Femur (tissue), 1 donor: Measurements from ENCODE around the gene TTLL12.

Experiments used
- DNase-seq: peaks from one replicate; pipeline ENCODE4 v3.0.0-alpha.2; 2017

Gene TTLL12

DNA sequence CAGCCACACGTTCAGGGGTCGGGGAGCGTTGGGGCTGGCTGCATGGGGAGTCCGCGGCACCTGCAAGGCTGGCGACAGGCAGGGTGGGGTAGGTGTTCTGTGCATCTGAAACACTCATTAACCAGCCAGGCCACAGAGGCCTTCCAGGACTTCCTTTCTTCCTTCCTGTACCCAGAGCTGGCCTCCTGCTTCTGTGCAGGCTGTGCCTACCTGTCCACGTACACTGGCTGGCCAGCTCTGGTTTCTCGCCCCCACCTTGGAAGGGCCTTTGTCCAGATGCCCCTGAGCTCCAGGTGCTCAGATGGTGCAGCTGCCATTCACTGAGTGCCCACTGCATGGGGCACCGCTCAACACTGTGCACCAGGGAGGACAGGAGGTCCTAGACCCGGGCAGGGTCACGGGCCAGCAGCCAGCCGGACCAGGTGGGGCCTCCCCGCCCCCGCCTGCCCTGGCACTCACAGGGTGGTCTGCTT lies 15.9 kb downstream of the TTLL12 start:
- DNase-seq, result no peak

DNA sequence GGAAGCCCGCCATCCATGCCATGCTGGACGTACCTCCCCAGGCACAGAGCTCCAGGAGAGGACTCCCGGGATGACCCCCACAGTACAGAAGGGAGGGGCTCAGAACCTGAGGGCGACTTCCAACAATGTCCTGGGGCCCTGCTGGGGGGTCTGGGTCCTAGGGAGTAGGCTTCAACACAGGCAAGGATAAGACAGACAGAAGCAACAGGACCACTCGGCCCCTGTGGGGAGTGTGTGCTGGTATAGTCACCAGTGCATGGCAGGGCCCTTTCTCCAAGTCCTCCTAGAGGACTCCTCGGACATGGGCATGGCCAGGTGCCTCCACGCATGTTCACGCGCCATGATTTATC lies 16.8 kb downstream of the TTLL12 start:
- no peak for DNase-seq

DNA sequence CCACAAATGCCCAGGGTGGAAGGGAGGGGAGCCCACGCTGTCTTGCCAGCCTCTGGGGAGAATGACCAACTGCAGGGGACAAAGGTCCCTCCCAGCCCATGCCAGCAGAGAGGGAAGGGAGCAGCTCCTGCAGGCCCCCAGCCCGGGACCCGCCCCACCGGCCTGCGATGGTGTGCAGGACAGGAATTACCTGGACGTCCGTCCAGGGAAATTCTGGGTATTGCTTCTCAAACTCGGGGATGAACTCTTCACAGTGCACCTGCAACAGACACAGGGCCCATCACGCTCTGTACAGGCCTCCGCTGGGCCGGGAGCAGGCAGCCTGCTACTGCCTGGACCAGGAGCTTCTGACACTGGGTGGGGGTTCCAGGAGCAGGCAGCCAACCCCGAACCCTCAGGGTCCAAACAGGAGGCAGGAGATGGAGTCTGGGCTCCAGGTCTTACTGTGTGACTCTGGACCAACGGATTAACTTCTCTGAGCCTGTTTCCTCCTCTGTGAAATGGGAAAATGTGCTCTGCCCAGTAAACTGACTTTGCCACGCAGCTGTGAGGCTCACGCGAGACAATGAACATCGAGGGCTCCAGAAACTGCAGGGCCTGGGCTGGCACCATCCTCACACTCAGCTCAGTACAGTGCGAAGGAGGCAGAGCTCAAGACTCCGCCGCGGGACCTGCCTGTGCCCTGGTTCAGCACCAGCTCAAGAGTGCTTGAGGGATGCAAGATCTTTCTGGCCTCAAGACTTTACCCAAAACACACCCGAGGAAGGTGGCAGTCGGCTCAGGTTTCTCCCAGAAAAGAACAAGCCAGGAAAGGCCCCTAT lies 17.4 kb downstream of the TTLL12 start:
- DNase-seq, result no peak

DNA sequence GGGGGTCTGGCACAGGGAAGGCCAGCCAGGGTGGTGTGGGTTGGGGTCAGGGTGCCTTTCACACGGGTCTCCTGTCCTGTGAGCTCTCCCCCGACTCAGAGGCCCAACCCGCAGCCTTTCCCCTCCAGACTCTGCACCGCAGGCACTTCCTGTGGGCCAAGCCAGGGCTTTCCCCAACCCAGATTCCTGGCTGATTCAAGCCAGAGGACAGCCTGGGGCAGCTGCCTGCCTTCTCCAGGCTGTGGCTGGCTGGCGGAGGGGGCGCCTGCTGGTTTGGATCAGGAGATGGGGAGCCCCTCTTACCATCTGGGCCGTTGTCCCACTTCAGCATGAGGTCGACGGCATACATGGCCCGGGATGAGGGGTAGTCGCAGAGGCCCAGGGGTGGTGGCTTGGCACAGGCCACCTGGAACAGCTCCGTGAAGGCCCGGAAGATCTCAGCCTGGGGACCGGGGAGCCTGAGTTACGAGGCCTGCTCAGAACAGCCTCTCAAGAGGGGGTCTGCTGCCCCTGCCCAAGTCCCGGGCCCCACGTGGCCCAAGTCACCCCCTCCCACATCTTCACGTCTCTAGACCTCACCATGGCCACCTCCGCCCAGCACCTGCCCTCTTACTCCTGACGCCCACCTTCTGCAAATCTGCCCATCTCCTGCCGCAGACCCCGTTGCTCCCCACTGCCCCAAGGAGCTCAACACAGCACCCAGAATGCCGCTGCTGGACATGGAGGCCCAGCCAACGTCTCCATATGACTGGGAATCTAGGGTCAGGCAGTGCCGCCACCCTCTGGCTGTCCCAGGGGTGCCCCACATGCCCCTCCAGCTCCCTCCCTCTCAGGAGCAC lies 18.2 kb downstream of the TTLL12 start:
- peak; percentile 73 for DNase-seq

DNA sequence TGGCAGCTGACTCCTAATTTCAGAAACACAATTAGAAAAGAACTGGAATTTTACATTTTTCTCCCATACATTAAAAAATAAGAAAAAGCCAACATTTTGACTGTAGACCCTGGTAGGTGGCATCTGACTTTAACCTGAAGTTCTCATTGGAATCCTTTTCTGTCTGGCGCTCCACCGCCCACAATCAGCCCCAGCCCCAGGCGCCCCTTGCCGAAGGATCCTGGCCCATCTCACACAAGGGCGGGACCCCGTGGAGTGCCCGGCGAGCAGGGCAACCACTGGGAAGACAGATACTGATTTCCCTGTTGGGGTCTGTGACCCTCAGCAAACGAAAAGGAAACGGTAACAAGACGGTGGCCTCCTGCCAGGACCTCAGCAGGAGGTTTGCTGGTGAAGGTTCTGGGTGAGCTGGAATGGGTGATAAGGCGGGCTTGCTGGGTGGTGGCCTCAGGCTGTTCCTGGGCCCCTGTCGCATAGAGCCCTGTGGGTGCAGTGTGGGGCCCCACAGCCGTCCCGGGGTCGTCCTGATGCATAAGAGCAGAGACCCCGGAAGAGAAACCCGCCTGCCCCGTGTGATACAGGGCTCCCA lies 19.8 kb downstream of the TTLL12 start:
- DNase-seq, result no peak

DNA sequence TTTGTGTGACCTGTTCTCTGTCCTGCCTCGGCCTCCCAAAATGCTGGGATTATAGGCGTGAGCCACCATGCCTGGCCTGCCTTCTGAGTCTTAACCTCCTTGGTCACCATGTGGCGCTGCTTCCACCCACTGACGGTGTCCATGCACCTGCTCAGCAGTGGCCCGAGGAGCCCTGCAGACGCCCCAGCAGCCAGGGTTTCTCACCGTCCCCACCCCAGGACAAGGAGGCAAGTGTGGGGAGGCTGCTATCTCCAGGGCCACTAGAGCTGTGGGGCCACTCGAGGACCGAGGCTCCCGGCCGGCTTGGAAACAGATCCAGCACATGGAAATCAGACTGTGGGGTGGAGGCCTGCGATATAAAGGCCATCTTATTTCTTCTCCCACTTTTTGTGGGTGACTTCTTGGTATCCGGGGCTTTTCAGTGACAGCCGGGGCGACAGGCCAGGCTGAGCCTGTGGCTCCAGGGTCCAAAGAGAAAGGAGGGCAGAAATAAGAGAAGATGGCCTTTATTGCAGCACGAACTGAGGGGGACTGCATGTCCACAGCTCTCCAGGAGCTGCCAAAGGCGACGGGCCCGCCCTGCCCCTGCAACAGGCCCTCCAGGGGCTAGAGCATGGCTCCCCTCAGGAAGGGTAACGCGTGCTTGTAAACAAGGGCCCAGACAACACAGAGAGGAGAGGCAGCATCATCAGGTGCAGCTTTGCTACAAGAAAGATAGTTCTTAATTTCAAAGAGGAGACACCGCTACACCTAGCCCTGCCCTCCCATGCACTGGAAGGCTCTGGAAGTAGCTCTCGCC lies 20.6 kb downstream of the TTLL12 start:
- DNase-seq, result no peak

DNA sequence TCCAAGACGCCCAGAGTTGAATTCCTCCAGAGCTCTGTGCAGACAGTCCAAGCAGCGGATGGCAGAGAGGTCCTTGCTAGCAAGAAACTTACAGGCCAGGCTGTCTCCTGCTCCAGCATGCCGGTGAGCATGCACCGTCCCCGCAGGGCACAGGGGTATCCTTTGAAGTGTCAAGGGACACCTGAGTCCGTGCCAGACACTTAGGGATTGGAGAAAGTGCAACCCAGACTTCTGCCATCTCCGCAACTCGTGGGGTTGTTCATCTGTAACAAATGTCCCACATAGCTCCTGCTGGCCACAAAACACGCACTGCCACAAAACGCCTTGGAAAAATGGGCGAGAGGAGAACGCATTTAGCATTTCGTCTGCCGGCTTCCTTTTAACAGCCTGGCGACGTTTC lies 22.3 kb downstream of the TTLL12 start:
- no peak for DNase-seq

DNA sequence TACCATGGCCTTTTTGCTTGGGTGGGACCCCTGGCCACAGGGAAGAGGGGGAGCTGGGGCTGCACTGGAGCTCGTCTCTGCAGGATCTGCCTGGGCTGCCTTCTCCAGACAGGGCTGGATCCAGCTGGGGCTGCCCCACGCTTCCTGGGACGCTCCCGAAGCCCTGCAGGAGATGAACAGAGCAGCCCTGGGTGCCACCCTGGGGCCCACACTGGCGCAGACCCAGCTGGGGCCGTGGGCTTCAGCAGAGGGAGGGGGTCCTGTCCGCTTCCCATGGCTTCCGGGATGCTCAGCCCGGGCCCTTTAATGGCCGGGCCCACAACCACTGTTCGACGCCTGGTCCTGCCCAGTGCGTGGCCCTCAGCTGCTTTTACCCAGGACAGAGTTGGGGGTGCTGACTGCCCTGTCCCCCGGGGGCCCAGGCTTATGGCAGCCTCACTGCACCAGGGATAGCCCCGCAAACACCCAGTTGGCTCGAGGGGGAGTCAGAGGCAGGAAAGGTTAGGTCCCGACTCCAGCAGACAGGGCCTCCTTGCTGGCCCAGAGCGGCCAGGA lies 23.6 kb downstream of the TTLL12 start:
- DNase-seq, result no peak

DNA sequence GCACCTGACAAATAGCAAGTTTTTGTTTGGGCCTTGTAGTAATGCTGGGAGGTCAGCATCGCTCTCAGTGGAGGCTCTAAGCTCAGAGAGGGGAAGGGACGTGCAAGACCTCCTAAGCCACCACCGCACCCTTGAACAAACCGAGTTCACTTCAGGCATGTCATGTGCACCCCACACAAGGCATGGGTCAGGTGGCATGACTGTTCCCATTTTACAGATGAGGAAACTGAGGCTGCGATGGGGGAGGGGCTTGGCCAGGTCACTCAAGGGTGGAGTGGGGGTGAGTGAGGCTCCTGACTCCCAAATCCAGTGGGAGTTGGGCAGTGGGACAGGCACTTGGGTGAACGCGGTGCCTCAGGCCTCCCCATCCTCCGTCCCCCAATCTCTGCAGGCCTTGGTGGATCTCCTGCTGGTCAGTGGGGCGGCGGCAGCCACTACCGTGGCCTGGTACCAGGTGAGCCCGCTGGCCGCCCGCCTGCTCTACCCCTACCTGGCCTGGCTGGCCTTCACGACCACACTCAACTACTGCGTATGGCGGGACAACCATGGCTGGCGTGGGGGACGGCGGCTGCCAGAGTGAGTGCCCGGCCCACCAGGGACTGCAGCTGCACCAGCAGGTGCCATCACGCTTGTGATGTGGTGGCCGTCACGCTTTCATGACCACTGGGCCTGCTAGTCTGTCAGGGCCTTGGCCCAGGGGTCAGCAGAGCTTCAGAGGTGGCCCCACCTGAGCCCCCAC lies 24.4 kb downstream of the TTLL12 start:
- DNase-seq, result no peak

DNA sequence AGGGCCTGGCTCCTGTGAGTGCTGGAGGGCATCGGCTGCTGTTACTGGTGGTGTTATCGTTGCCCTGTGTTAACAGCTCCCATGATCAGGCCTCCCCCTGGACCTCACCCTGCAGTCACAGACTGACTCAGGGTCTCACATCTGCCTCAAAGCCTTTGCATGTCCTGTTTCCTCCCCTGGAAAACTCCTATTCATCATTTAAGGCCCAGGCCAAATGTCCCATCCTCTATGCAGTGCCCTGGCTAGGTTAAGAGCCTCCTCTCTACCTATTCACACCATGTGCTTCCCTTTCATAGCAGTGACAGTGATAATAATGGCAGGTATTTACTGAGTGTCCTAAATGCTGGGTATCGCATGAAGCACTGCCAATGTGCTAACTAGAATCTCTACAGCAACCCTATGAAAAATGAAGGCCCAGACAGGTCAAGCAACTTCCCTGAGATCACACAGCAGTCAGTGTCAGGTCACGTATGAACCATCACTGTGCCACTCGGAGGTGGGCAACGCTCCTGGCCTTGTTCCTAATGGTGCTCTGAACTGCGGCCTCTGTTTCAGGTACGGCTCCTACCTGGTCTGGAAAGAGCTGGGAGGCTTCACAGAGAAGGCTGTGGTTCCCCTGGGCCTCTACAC lies 26.3 kb downstream of the TTLL12 start:
- DNase-seq, result no peak

DNA sequence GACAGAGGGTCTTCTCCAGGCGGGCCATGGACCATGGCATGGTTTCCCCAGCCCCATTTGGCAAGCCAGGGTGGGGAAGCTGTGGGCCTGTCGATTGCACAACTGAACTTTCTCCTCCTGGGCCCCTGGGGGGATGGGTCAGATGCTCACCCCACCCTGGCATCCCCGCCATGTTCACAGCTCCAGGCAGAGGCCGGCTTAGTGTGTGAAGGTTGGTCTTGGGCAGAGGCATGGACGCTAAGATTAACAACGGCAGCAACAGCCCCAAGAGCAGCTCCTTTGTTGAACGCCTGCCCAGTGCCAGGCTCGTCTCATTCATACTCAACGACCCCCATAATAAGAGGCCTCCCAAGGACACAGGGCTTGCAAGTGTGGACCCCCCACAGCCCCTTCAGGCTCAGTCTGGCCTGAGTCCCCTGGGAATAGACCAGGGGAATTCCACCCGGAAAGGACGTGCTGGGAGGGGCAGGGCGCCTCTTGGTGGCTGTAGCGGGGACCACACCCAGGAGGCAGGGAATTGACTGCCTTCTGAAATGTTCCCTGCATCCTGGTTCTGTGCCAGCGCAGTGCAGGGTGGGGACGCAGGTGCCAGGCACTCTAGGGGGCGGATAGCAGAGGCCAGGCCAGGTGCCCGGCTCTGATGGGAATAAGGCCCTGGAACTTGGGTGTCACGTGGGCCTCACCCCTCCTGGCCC lies 27.3 kb downstream of the TTLL12 start:
- no peak for DNase-seq

DNA sequence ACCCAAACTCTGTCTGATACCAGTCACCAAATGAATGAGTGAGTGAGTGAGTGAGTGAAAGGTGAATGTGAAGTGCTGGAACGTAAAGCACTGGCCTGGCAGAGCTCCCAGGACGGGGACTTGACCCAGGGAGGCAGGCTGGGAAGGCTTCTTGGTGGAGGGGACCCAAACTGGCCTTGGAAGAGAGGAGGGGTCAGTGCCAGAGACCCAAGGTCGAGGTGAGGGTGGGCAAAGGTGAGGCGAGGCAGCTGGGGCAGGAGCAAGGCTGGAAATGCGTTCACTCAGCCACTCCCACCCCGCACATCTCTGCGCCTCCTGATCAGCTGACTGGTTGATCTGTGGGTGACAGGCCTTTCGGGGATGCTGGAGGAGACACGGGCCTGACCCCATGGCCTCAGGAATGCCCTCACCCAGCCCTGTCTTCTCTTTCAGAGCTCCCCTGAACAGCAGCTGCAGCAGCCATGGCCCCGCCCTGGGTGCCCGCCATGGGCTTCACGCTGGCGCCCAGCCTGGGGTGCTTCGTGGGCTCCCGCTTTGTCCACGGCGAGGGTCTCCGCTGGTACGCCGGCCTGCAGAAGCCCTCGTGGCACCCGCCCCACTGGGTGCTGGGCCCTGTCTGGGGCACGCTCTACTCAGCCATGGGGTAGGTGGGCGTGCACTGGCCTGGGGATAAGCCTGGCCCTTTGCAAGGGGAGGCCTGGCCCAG lies 28.0 kb downstream of the TTLL12 start:
- no peak for DNase-seq

DNA sequence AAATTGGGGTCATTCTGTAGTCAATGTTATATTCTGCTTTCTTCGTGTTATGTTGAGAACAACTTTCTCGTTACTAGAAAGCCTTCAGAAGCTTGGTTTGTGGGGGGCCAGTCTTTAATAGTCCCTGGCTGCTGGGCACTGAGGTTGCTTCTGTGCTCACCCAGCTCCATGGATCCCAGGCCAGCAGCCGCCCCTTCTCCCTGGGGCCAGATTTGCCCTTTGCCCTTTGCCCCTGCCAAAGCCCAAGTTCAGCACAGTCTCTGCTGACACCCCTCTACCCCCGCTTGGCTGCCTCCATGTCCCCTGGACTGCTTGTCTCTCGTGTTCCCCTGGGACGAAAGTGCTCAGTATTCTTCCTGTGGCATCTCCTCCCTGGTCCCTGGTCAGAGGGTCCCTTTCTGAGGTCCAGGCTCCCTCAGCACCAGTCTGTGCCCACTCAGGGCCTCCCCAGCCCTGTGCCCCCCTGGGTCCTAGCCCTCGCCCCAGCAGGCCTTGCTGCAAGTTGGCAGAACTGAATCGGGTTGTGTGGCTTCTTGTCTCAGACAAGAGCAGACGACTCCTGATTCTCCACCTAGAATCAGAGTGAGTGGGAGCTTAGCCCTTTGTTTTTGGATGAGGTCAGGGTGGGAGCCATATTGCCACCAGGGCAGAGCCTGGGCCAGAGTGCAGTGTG lies 28.9 kb downstream of the TTLL12 start:
- no peak for DNase-seq

DNA sequence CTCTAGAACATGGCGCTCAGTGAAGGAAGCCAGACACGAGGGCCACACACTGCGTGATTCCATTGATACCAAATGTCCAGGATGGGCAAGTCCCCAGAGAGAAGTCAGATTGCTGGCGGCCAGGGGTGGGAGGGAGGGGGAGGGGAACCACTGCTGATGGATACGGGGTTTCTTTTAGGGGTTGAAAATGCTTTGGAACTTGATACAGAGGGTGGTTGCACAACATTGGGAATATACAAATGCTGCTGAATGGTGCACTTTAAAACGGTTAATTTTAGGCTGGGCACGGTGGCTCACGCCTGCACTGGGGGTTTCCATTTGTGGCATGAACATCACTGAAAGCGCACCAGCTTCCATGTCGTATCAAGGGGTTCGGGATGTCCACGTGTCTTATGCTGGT lies 30.5 kb downstream of the TTLL12 start:
- no peak for DNase-seq

DNA sequence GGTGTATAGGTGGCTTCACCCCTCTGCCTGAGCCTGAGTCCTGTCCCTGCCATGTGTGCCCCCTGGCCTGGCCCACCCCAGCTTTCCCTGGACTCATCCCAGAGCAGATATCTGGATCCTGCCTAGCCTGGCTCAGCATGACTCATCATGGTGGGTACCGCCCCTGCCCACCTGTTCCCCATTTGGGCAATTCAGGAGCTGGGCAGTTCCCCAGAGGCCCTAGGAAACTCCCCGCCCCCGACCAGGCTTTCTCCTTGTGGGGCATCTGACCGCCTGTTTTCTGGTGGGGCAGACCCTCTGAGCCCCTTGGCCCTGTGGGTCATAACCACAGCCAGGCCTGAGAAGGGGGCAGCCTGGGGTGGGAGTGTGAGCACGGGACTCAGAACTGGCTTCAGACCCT lies 31.1 kb downstream of the TTLL12 start:
- DNase-seq, result no peak

DNA sequence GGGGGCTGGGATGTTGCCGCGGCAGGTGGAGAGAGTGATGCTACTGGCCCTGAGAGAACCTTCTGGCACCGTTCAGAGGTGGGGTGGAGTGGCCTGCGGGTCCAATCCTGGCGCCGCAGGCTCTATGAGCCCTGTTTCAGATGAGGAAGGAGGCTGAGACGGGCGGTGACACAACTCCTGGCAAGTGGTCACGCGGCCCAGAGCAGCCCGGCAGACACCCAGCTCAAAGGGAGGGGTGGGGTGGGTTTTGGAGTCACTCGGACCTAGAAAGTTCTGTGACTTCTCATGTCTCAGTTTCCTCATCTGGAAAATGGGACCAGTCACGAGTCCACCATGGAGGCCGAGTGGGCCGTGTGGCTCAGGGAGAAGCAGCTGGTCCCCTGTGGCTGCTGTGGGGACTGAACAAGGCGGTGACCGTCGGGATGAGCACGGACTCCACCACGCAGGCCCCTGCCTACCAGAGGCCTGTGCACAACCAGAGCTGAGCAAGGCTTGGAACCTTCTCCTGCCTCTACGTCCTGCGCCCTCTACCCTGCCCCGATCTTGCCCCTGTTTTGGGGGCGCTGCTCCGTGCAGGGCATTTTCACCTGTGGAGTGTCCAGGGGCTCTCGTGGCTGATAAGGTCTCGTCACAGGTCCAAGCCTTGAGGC lies 31.9 kb downstream of the TTLL12 start:
- no peak for DNase-seq

DNA sequence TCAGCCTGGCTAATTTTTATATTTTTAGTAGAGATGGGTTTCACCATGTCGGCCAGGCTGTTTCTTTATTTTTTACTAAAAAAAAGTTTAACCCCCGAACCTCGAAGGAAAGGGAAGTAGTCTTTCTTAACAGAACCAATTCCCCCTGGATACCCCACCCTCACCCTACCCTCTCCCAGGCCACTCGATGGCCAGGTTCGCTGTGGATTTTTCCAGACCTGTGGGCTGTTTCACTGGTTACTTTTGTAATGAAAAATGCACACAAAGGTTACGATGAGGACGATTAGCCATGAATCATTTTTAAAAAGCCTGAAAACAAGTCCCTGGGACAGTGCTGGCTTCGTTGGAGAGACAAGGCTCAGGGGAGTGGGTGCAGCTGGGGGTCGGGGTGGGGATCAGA lies 33.0 kb downstream of the TTLL12 start:
- DNase-seq, result no peak

DNA sequence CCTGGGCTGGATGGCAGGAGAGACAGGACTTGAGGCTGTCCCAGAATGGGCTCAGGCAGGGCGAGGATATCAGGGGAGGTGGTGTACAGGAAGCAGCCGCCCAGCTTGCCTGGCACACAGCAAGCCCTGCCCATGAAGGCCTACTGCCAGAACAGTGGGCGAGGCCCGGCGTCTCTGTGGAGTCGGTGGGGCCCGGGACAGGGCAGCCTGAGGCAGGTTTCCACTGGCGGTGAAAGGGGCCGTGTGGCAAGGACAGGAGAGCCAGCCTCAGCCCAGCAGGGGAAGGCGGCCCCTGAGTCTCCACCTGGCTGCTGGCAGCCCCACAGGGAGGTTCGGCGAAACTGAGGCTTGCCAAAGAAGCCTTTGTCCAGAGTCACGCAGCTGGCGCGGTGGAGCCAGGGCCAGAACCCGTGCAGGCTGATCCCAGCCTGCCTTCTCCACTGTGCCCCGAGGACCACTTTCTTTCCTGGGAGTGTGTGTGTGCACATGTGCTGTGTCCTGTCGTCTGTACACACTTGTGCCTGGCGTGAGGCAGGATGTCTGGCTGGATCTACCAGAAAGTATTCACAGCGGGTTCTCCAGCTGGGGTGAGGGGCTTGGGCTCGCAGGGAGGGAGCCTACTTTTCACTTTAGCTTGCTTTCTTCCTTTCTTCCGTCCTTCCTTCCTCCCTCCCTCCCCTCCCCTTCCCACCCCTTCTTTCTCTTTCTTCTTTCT lies 34.4 kb downstream of the TTLL12 start:
- DNase-seq, result peak; percentile 88
